Choroid plexus epithelial cell (primary cell): ENCODE results near the gene RPL38.

Experiments
- DNase-seq: peaks from one replicate; pipeline ENCODE4 v3.0.0-alpha.2; 2010; ENCODE audit warnings: low read depth
- H3K4me3 ChIP-seq: 2 replicates; pipeline ENCODE4 v1.5.1; 2011; ENCODE audit warnings: low read depth, mild to moderate bottlenecking, control low read depth, low read length, moderate library complexity
- CTCF ChIP-seq: conservative IDR thresholded peaks from 2 replicates; pipeline ENCODE4 v1.5.1; 2011; ENCODE audit warnings: low read depth, mild to moderate bottlenecking, control low read depth, inconsistent platforms, low read length, moderate library complexity

The RPL38 gene

GRCh38 chr17:74259667-74260524 is 56.4 kb downstream of the RPL38 start:
- TF ChIP-seq CTCF = no peak
- no peak for DNase-seq
- no peak overlapping the region for H3K4me3 ChIP-seq
